Mucosa of rectum (tissue), 2 donors: ENCODE measurements around the gene ZC3H4.
"Not testable (repeated sequence)": the region's sequence is repeated elsewhere in the genome, so short reads cannot be mapped to it uniquely, and the experiment has no call there.

Experiments
- H3K27ac ChIP-seq, 2 donors: one replicate each; pipeline ENCODE4 v1.7.0; 2013; ENCODE audit warnings: inconsistent platforms in 2 of 2, low read depth in 2 of 2, low read length in 2 of 2
- H3K27me3 ChIP-seq, 2 donors: one replicate each; pipeline ENCODE4 v1.7.0; 2013; ENCODE audit warnings: low read length in 2 of 2; ENCODE audit not compliant: control insufficient read depth in 2 of 2, insufficient read depth in 2 of 2
- H3K36me3 ChIP-seq, 2 donors: one replicate each; pipeline ENCODE4 v1.7.0; 2013; ENCODE audit warnings: low read length in 2 of 2; ENCODE audit not compliant: control insufficient read depth in 2 of 2, insufficient read depth in 2 of 2
- H3K4me1 ChIP-seq, 2 donors: one replicate each; pipeline ENCODE4 v1.7.0; 2013; ENCODE audit warnings: low read length in 2 of 2, mild to moderate bottlenecking in 1 of 2; ENCODE audit not compliant: control insufficient read depth in 2 of 2, insufficient read depth in 2 of 2
- H3K4me3 ChIP-seq, 2 donors: one replicate each; pipeline ENCODE4 v1.7.0; 2013; ENCODE audit warnings: low read length in 2 of 2
- H3K9ac ChIP-seq, 2 donors: one replicate each; pipeline ENCODE4 v1.7.0; 2013; ENCODE audit warnings: low read length in 2 of 2, low read depth in 1 of 2, mild to moderate bottlenecking in 1 of 2
- H3K9me3 ChIP-seq, 2 donors: one replicate each; pipeline ENCODE4 v1.7.0; 2013; ENCODE audit warnings: low read length in 2 of 2; ENCODE audit not compliant: control insufficient read depth in 2 of 2
- donor health status: healthy.
- donor health status: Normal muscosa, but diverticular disease.

The ZC3H4 gene

GRCh38 chr19:47058621-47059022 is 55.0 kb downstream of the ZC3H4 start:
- no peaks in the 10 kb centered on the region for H3K9me3 ChIP-seq
- no peak overlapping the region for H3K27ac ChIP-seq
- H3K36me3 ChIP-seq: peaks cover 0 to 2% of the 10 kb centered on the region in 2 donors

GRCh38 chr19:47057328-47057727 is 56.2 kb downstream of the ZC3H4 start:
- Histone ChIP-seq H3K4me1 (no peaks in the 10 kb centered on the region), H3K36me3 (no peaks in the 10 kb centered on the region), H3K27ac (no peak overlapping the region), H3K4me3 (no peak overlapping the region), H3K9me3 (no peaks in the 10 kb centered on the region), H3K27me3 (no peaks in the 10 kb centered on the region), H3K9ac (no peak overlapping the region)

More at GRCh38 chr19:47058621-47059022, 55.0 kb downstream of the ZC3H4 start:
- Histone ChIP-seq H3K4me3 (no peak overlapping the region), H3K9ac (no peak overlapping the region), H3K4me1 (no peaks in the 10 kb centered on the region), H3K27me3 (no peaks in the 10 kb centered on the region)

DNA sequence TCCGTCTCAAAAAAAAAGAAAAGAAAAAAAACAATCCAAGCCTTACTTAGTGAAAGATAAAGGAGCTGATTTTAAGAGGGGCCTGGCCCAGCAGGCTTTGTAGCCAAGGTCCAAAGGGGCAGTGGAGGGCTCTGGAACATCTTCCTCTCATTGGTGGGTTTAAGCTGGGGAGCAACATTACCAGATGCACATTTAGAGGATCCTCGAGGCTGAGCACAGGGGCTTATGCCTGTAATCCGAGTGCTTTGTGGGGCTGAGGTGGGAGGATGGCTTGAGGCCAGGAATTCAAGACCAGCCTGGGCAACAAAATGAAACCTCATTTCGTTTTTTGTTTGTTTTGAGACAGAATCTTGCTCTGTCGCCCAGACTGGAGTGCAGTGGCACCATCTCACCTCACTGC is 57.2 kb downstream of the ZC3H4 start:
- H3K4me3 ChIP-seq: no peak overlapping the region
- H3K4me1 ChIP-seq: no peaks in the 10 kb centered on the region
- H3K27me3 ChIP-seq: no peaks in the 10 kb centered on the region
- H3K9me3 ChIP-seq: no peaks in the 10 kb centered on the region
- H3K9ac ChIP-seq: no peak overlapping the region
- no peak overlapping the region for H3K27ac ChIP-seq
- H3K36me3 ChIP-seq: no peaks in the 10 kb centered on the region

DNA sequence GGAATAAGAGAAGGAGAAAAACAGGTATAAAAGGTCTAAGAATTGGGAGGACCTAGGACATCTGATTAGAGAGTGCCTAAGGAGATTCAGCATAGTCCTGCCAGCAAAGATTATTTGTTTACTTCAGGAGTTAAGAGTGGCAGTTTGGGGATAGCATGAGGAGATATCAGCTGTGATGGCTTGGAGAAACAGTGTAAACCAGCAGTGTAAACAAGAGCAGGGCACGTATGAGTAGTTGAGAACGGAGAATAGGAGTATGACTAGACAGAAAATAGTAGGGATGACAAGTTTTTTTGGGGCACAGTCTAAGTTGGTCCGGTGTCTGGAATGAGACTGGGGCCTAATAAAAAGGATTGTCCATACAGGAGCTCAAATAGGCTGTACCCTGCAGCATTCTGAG is 63.0 kb downstream of the ZC3H4 start:
- H3K9ac ChIP-seq, H3K36me3 ChIP-seq, H3K9me3 ChIP-seq, H3K27ac ChIP-seq, H3K4me3 ChIP-seq, H3K4me1 ChIP-seq, H3K27me3 ChIP-seq: not testable (repeated sequence)

DNA sequence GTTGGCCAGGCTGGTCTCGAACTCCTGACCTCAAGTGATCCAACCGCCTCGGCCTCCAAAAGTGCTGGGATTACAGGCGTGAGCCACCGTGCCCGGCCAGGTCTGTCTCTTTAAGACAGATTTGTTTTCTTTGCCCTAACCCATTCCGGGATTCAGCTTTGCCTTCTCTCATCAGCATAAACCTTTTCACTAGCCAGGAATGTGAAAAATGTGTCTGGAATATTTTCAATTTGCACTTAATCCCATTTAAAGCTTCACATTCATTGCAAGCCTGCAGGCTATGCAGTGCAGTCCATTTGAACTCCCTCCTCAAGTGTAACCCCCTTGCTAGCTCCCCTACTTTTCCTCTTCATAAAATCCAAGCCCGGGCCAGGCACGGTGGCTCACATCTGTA is 64.3 kb downstream of the ZC3H4 start:
- no peak overlapping the region for H3K9ac ChIP-seq
- H3K27me3 ChIP-seq: no peaks in the 10 kb centered on the region
- no peaks in the 10 kb centered on the region for H3K9me3 ChIP-seq
- no peak overlapping the region for H3K4me3 ChIP-seq
- no peaks in the 10 kb centered on the region for H3K36me3 ChIP-seq
- peaks cover 0 to 3% of the 10 kb centered on the region in 2 donors for H3K4me1 ChIP-seq
- H3K27ac ChIP-seq: no peak overlapping the region

DNA sequence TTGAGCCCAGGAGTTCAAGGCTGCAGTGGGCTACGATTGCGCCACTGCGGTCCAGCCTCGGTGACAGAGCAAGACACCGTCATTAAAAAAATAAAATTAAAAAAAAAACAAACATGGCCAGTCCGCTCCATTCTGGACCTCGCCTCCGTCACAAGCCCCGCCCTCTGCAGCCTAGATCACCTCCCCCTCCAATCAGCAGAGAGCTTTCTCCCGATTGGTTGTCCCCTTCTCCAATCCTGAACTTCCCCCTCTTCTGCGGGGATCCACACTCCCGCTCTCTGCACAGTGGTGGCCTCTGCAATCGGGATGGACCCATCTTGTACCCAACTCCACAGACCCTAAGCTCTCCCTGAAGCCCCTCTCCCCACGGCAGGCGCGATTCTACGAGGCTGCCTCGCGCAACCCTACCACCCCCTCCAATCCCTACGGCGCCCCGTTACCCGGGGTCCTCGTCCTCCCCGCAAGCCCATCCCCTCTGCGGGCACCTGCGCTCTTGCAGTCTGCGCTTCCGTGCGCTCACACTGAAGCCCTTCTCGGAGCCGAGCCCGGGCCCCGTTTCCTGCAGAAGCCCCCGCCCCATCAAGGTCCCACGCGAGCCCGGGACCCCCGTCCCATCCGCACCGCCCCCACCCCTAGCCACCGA is 65.7 kb downstream of the ZC3H4 start:
- H3K4me3 ChIP-seq: peak overlapping the region; percentile 79 to 84
- H3K27me3 ChIP-seq: no peaks in the 10 kb centered on the region
- H3K9ac ChIP-seq: peak overlapping the region; percentile 52 to 72
- H3K27ac ChIP-seq: peak overlapping the region; percentile 58 to 67
- H3K4me1 ChIP-seq: peaks cover 0 to 3% of the 10 kb centered on the region in 2 donors
- H3K9me3 ChIP-seq: no peaks in the 10 kb centered on the region
- H3K36me3 ChIP-seq: no peaks in the 10 kb centered on the region

- H3K27me3 ChIP-seq: no peaks in the 10 kb centered on the region
- peak overlapping the region; percentile 79 to 84 for H3K4me3 ChIP-seq
- no peak overlapping the region for H3K27ac ChIP-seq
- H3K9me3 ChIP-seq: no peaks in the 10 kb centered on the region
- H3K4me1 ChIP-seq: peaks cover 0 to 3% of the 10 kb centered on the region in 2 donors
- H3K9ac ChIP-seq: no peak overlapping the region
- H3K36me3 ChIP-seq: no peaks in the 10 kb centered on the region
Measured at GRCh38 chr19:47047272-47047762, 66.3 kb downstream of the ZC3H4 start.

DNA sequence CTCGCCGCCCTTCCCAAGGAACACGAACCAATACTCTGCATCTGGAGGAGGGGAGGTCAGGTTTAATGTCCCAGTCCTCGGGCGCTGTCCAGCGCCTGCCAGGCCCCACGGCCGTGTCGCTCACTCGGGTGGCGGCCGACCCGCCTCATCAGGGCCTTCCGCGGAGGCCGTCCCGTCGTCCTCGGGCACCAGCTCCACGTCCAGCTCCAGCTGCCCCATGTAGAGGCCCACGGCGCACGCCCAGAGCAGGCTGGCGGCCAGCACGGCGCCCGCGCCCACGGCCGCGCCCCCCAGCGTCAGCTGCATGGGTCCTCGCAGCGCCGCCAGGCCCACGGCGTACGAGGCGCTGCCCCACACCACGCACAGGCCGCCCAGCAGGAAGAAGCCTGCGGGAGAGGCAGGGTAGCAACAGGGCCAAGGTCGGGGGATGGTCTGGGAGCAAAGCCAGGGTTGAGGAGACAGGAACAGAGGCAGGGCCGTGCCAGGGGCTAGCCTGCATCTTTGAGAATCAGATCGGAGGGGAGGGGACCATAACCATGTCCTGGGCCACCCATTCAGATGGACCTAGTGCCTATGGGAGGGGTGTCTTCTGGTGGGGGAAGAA is 67.6 kb downstream of the ZC3H4 start:
- H3K27ac ChIP-seq: no peak overlapping the region
- H3K9ac ChIP-seq: no peak overlapping the region
- H3K36me3 ChIP-seq: no peaks in the 10 kb centered on the region
- H3K4me3 ChIP-seq: no peak overlapping the region
- H3K9me3 ChIP-seq: no peaks in the 10 kb centered on the region
- H3K27me3 ChIP-seq: no peaks in the 10 kb centered on the region
- H3K4me1 ChIP-seq: peaks cover 0 to 3% of the 10 kb centered on the region in 2 donors

GRCh38 chr19:47044946-47045866 is 68.4 kb downstream of the ZC3H4 start:
- Histone ChIP-seq H3K36me3 (no peaks in the 10 kb centered on the region), H3K27ac (no peak overlapping the region), H3K4me1 (peaks cover 0 to 3% of the 10 kb centered on the region in 2 donors), H3K27me3 (no peaks in the 10 kb centered on the region), H3K9ac (no peak overlapping the region), H3K9me3 (no peaks in the 10 kb centered on the region), H3K4me3 (no peak overlapping the region)

DNA sequence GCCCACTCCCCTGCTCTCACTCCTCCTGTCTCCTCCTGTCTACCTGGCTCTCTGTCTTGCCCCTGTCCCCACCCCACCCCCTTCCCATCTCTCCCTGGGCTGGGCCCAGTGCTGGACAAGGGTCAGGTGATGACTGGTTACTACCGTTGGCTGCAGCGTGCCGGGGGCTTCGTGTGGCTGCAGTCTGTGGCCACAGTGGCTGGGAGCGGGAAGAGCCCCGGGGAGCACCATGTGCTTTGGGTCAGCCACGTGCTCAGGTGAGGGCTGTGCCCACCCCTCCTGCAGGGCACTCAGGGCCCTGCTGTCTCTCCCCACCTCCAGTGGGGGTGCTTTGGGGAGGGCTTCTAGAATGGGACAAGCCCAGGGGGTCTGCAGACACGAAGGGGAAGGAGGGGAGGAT is 72.7 kb downstream of the ZC3H4 start:
- H3K4me3 ChIP-seq: no peak overlapping the region

More for the DNA sequence above, 72.7 kb downstream of the ZC3H4 start:
- H3K36me3 ChIP-seq: no peaks in the 10 kb centered on the region
- no peak overlapping the region for H3K27ac ChIP-seq
- no peaks in the 10 kb centered on the region for H3K9me3 ChIP-seq
- H3K9ac ChIP-seq: no peak overlapping the region
- H3K27me3 ChIP-seq: no peaks in the 10 kb centered on the region
- H3K4me1 ChIP-seq: peaks cover 0 to 3% of the 10 kb centered on the region in 2 donors
